H1 (cell line): Measurements from ENCODE around the gene HLA-DPA1.

ENCODE experiments used
- CEBPB ChIP-seq: IDR thresholded peaks from 2 replicates; pipeline ENCODE4 v1.6.1; 2012; ENCODE audit warnings: low read depth, low read length
- CREB1 ChIP-seq: IDR thresholded peaks from 2 replicates; pipeline ENCODE4 v1.6.1; 2012; ENCODE audit warnings: inconsistent platforms
- CTCF ChIP-seq, 3 experiments: IDR thresholded peaks; 1 replicate in 2 of 3; 2 replicates in 1 of 3; pipeline versions ENCODE4 v1.5.1 to v1.6.1; 2011; ENCODE audit warnings: low read length in 3 of 3, mild to moderate bottlenecking in 3 of 3, inconsistent platforms in 2 of 3, low read depth in 1 of 3, moderate library complexity in 1 of 3; ENCODE audit not compliant: insufficient read depth in 1 of 3; ENCODE audit errors: control extremely low read depth in 1 of 3
- EGR1 ChIP-seq: IDR thresholded peaks from 2 replicates; pipeline ENCODE4 v1.6.1; 2011; ENCODE audit warnings: low read depth, low read length, borderline replicate concordance
- KDM5A ChIP-seq: fragments of 200-600 bp; IDR thresholded peaks from 2 replicates; pipeline ENCODE4 v1.7.1; 2012; ENCODE audit warnings: mild to moderate bottlenecking, low read length, inconsistent platforms, mixed read lengths
- POLR2A ChIP-seq, 2 experiments: IDR thresholded peaks; 1 replicate in 1 of 2; 2 replicates in 1 of 2; pipeline ENCODE4 v1.6.1; 2011; ENCODE audit warnings: low read depth in 2 of 2, low read length in 2 of 2, mild to moderate bottlenecking in 2 of 2; ENCODE audit errors: control extremely low read depth in 1 of 2
- POLR2AphosphoS5 ChIP-seq: IDR thresholded peaks from 2 replicates; pipeline ENCODE4 v1.6.1; 2011; ENCODE audit warnings: low read depth, low read length
- RFX5 ChIP-seq: IDR thresholded peaks from 2 replicates; pipeline ENCODE4 v1.6.1; 2011; ENCODE audit warnings: low read depth, low read length, improper control_type of control experiment, borderline replicate concordance
- YY1 ChIP-seq: IDR thresholded peaks from 2 replicates; pipeline ENCODE4 v1.6.1; 2011; ENCODE audit warnings: low read depth, mild to moderate bottlenecking, low read length
- TF ChIP-seq, protein P1 (sequence below): IDR thresholded peaks from 2 replicates; pipeline ENCODE4 v1.6.1; 2011; ENCODE audit warnings: low read length, improper control_type of control experiment

- TF ChIP-seq RFX5 (no peak), KDM5A (no peak), CTCF (IDR thresholded peaks at IDR 0.05; ENCODE audit: control extremely low read depth in 1 of 3, insufficient read depth in 1 of 3, low read depth in 1 of 3, low read length in 3 of 3) (no peak), CEBPB (no peak), POLR2A (IDR thresholded peaks at IDR 0.05; ENCODE audit: control extremely low read depth in 1 of 2, low read depth in 2 of 2, low read length in 2 of 2) (no peak), POLR2AphosphoS5 (no peak), CREB1 (no peak), YY1 (no peak), EGR1 (no peak)
- TF ChIP-seq, protein P1, sequence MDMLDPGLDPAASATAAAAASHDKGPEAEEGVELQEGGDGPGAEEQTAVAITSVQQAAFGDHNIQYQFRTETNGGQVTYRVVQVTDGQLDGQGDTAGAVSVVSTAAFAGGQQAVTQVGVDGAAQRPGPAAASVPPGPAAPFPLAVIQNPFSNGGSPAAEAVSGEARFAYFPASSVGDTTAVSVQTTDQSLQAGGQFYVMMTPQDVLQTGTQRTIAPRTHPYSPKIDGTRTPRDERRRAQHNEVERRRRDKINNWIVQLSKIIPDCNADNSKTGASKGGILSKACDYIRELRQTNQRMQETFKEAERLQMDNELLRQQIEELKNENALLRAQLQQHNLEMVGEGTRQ = no peak
Measured at GRCh38 chr6:33053230-33053629, 20.2 kb downstream of the HLA-DPA1 start.
